Activated T-cell treated with anti-CD3 and anti-CD28 coated beads for 24 hours (primary cell): ENCODE data around the gene TBC1D3H.
"Not testable (repeated sequence)": the region's sequence is repeated elsewhere in the genome, so short reads cannot be mapped to it uniquely, and the experiment has no call there.

Experiments
- DNase-seq: peaks from one replicate; pipeline ENCODE4 v3.0.0-alpha.2; 2020; ENCODE audit warnings: low read depth

The TBC1D3H gene

DNA sequence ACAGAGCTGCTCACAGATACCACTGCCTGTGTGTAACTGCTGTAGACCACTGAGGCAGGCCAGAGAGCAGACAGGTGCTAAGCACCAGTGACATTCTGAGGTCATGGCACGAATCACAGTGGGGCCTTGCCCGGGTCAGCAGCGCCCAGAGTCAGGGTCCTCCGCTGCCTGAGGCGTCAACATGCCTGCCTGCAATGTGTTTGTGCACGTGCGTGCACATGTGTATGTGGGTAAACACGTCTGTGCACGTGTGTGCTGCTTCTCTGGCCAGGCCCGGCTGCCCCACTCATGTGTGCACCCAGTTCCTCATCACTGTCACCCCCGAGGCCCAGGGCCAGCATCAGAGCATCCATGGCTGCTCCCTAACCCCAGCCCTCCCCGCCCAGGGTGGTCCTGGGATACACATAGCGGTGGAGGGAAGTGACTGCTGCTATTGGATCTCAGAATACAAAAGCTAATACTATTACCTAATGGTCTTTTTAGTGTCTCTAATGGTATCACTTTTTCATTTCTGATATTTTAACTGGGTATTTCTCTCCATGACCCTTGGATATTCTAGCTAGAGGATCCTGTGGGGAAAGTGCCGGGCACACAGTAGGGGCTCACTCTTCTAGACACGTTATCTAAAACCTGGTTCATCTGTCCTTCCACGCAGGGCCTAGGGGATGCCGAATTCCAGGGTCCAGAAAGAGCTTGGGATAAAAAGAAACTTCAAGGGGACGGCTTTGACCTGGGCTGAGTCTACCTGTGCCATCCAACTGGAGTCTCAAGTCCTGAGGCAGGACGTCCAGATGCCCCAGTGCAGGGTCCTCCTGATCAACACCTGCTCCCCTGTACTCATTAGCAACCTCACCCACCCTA is at the start of gene TBC1D3H:
TSS of gene TBC1D3H (minus strand) at position 51 of the 861 bp plus-strand sequence. CDS start 1,540 bp downstream, outside the sequence.
- not testable (repeated sequence) for DNase-seq

GRCh38 chr17:36428891-36429290 is 40.7 kb upstream of the TBC1D3H start:
- not testable (repeated sequence) for DNase-seq

DNA sequence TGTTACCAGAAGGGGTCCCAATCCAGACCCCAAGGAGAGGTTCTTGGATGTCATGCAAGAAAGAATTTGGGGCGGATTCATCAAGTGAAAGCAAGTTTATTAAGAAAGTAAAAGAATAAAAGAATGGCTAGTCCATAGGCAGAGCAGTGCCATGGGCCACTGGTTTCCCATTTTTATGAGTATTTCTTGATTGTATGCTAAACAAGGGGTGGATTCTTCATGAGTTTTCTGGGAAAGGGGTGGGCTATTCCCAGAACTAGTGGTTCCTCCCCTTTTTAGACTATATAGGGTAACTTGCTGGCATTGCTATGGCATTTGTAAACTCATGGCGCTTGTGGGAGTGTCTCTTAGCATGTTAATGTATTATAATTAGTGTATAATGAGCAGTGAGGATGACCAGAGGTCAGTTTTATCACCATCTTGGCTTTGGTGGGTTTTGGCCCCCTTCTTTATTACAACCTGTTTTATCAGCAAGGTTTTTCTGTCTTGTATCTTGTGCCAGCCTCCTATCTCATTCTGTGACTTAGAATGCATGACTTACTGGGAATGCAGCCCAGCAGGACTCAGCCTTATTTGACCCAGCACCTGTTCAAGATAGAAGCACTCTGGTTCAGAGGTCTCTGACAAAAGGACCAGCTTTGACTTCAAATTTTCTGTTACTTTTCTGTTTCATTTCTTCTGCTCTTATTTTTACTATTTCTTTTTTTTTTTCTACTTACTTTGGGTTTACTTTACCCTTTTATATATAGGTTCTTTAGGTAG is 27.1 kb upstream of the TBC1D3H start:
- not testable (repeated sequence) for DNase-seq

DNA sequence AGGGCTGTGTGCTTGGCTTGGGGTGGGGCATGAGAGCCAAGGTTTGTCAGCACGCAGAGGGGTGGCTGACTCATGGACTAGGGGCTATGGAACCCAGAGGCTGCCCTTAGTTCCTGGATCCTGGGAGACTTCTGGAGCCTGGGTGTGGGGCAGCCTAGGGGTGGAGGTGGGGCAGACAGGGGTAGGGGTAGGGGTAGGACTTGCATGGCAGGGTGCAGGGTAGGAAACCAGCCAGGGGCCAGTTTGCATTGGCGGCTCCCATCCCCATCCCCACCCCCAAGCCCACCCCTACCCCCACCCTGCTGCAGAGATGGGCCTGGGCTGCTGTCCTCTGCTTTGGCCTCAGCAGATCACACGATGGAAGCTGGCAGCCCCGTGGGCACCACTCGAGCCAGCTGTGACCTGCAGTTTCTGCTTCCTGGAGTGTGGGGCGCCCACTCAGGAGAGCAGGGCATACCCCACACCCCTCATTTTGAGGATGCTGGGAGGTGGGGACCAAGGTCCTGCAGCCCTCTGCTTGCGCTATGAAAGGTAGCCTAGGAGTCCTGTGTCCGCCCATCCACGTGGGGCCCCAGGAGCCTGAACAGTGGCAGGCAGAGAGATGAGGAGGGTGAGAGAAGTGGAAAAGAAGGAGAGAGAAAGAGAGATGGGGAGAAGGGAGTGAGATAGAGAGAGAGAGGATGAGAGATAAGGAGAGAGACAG is 2.9 kb upstream of the TBC1D3H start:
- DNase-seq, result not testable (repeated sequence)

DNA sequence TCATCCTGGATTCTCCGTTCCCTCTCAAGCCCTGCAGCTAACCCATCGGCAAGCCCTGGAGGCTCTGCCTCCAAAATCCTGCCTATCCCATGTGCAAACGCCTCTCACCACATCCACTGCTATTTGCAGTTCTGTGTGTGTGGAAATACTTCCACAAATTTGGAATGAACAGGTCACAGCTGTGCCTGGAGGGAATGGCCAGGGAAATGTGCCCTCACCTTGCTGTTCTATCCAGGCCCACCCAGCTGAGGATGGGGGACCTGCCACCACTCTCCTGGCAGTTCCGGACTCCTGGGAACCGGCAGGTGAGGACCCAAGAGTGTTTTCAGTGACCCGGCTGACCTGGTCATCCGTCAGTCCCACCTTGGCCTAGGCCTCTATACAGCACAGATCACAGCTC is 12.3 kb downstream of the TBC1D3H start:
- DNase-seq, result not testable (repeated sequence)

DNA sequence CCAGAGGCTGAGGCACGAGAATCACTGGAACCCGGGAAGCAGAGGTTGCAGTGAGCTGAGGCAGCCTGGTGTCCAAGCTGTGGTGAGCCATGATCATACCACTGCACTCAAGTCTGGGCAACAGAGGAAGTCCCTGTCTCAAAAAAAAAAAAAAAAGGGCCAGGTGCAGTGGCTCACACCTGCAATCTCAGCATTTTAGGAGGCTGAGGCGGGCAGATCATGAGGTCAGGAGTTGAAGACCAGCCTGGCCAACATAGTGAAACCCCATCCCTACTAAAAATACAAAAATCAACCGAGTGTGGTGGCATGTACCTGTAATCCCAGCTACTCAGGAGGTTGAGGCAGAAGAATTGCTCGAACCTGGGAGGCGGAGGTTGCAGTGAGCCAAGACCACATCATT is 25.7 kb downstream of the TBC1D3H start:
- DNase-seq, result not testable (repeated sequence)
